ENCODE data around the gene RIBC1. TPM values are rescaled to one million over a fixed set of nuclear protein-coding genes. Genes with fewer than 3 reads are reported as not detected.

The RIBC1 gene
- total and polyA plus RNA-seq, 9 of the 15 experiments (the other 6 are each of a cell fraction or from before 2014, with no cell fraction given), result 0.07 to 0.51 (median 0.44) TPM

DNA sequence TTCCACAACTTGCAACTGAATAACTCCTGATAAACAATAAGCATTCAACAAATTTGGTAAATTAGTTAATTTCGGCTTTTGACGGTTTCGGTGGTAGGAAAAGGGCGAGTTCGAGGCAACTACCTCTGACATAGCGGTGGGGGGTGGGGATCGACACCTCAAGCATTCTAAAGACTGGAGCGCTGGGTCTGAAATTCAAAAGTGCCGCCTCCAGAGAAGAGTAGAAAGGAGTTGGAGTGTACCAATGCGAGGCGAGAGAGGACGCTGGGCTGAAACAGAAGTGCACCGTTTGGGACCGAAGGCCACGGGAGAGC, 944 bp upstream of the RIBC1 start (continued):
- TF ChIP-seq SMARCC2 (IDR thresholded peaks at IDR 0.05; ENCODE audit: low read depth) (0 out of 2 replicates have a peak, but pooled peaks have one; percentile 20), ESRRA (IDR thresholded peaks at IDR 0.05; ENCODE audit: borderline replicate concordance, low read depth) (no peak), SAP30 (IDR thresholded peaks at IDR 0.05; ENCODE audit: borderline replicate concordance, insufficient read depth, low read depth, low read length, poor library complexity, severe bottlenecking) (peak; percentile 83), CREB1 (IDR thresholded peaks at IDR 0.05) (no peak), CREB1 (CRISPR knock-in tag; IDR thresholded peaks at IDR 0.05) (0 out of 2 replicates have a peak, but pooled peaks have one; percentile 9), IFI16 (CRISPR knock-in tag; IDR thresholded peaks at IDR 0.05) (no peak), PHF8 (IDR thresholded peaks at IDR 0.05; ENCODE audit: borderline replicate concordance, low read length) (0 out of 2 replicates have a peak, but pooled peaks have one; percentile 64), E2F3 (CRISPR knock-in tag; IDR thresholded peaks at IDR 0.05) (no peak), ZNF217 (CRISPR knock-in tag; IDR thresholded peaks at IDR 0.05) (no peak)
- TF ChIP-seq, protein P1, sequence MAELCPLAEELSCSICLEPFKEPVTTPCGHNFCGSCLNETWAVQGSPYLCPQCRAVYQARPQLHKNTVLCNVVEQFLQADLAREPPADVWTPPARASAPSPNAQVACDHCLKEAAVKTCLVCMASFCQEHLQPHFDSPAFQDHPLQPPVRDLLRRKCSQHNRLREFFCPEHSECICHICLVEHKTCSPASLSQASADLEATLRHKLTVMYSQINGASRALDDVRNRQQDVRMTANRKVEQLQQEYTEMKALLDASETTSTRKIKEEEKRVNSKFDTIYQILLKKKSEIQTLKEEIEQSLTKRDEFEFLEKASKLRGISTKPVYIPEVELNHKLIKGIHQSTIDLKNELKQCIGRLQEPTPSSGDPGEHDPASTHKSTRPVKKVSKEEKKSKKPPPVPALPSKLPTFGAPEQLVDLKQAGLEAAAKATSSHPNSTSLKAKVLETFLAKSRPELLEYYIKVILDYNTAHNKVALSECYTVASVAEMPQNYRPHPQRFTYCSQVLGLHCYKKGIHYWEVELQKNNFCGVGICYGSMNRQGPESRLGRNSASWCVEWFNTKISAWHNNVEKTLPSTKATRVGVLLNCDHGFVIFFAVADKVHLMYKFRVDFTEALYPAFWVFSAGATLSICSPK (IDR thresholded peaks at IDR 0.05; ENCODE audit: borderline replicate concordance), result no peak
